H1 (cell line): ENCODE results near the gene MEP1A. TPM values are rescaled to one million over a fixed set of nuclear protein-coding genes. Genes with fewer than 3 reads are reported as not detected.

ENCODE experiments used
- CTCF ChIA-PET: fragments of 300-600 bp; sonication (Branson Sonifier 250); formaldehyde crosslinking; loops from one replicate; lab custom pipeline; 2021; ENCODE audit not compliant: partially characterized antibody; lab: Charles Lee
- POLR2A ChIA-PET: fragments of 300-600 bp; sonication (Branson Sonifier 250); formaldehyde crosslinking; loops from one replicate; lab custom pipeline; 2021; ENCODE audit warnings: inconsistent platforms; ENCODE audit not compliant: partially characterized antibody; lab: Charles Lee
- DNase-seq, 2 experiments: peaks; one replicate each; pipeline versions ENCODE4 v3.0.0 to v3.0.0-alpha.2; 2010 to 2022; ENCODE audit warnings: low spot score in 2 of 2, low read depth in 1 of 2, mixed read lengths in 1 of 2
- FAIRE-seq: peaks from 2 replicates; lab custom pipeline; 2011; peaks lifted over from hg19 to GRCh38; lab: Jason Lieb, UNC
- H2AFZ ChIP-seq: 2 replicates; pipeline ENCODE4 v1.8.1; 2012; ENCODE audit warnings: low read length, inconsistent platforms
- H2AK5ac ChIP-seq: 2 replicates; pipeline ENCODE4 v1.6.1; 2013; ENCODE audit warnings: low read depth, low read length
- H2BK120ac ChIP-seq: replicated peaks from 2 replicates; pipeline ENCODE3; 2013; ENCODE audit warnings: low read depth, low read length, inconsistent platforms
- H2BK12ac ChIP-seq: 2 replicates; pipeline ENCODE4 v1.6.1; 2013; ENCODE audit warnings: low read depth, low read length
- H2BK15ac ChIP-seq: 2 replicates; pipeline ENCODE4 v1.6.1; 2013; ENCODE audit warnings: low read length
- H2BK20ac ChIP-seq: 2 replicates; pipeline ENCODE4 v1.6.1; 2013; ENCODE audit warnings: low read length
- H2BK5ac ChIP-seq: 2 replicates; pipeline ENCODE4 v1.6.1; 2013; ENCODE audit warnings: low read depth, low read length
- H3K14ac ChIP-seq: 2 replicates; pipeline ENCODE4 v1.6.1; 2013; ENCODE audit warnings: inconsistent platforms; ENCODE audit not compliant: insufficient read length
- H3K18ac ChIP-seq: 2 replicates; pipeline ENCODE4 v1.6.1; 2013; ENCODE audit warnings: low read length; ENCODE audit errors: extremely low read depth
- H3K23ac ChIP-seq: 2 replicates; pipeline ENCODE4 v1.6.1; 2013; ENCODE audit warnings: inconsistent platforms; ENCODE audit not compliant: insufficient read length
- H3K23me2 ChIP-seq: 2 replicates; pipeline ENCODE4 v1.6.1; 2013; ENCODE audit warnings: low read depth, low read length
- H3K27ac ChIP-seq: 2 replicates; pipeline ENCODE4 v1.6.1; 2011; ENCODE audit warnings: low read depth, low read length, inconsistent platforms
- H3K27me3 ChIP-seq, 4 experiments: replicated peaks in 1 of 4; 1 replicate in 1 of 4; 2 replicates in 3 of 4; pipeline versions ENCODE4 v1.6.1 to v1.8.1; 2011 to 2013; ENCODE audit warnings: low read length in 3 of 4, mild to moderate bottlenecking in 3 of 4, inconsistent platforms in 2 of 4, mixed read lengths in 2 of 4, moderate library complexity in 1 of 4; ENCODE audit not compliant: control insufficient read depth in 3 of 4, insufficient read depth in 3 of 4; ENCODE audit errors: extremely low read depth in 1 of 4
- H3K36me3 ChIP-seq, 4 experiments: 2 replicates each; pipeline versions ENCODE4 v1.6.1 to v1.8.1; 2011 to 2013; ENCODE audit warnings: mild to moderate bottlenecking in 4 of 4, low read length in 3 of 4, moderate library complexity in 2 of 4, control low read depth in 1 of 4, inconsistent platforms in 1 of 4; ENCODE audit not compliant: insufficient read depth in 4 of 4, control insufficient read depth in 2 of 4
- H3K4ac ChIP-seq: replicated peaks from 2 replicates; pipeline ENCODE3; 2013; ENCODE audit warnings: low read length, low read depth, mixed read lengths, inconsistent platforms; ENCODE audit not compliant: insufficient read length
- H3K4me1 ChIP-seq, 4 experiments: replicated peaks in 1 of 4; 1 replicate in 1 of 4; 2 replicates in 3 of 4; pipeline versions ENCODE4 v1.6.1 to v1.8.1; 2011 to 2013; ENCODE audit warnings: low read length in 3 of 4, inconsistent platforms in 2 of 4, mixed read lengths in 1 of 4; ENCODE audit not compliant: insufficient read depth in 4 of 4, control insufficient read depth in 3 of 4
- H3K4me2 ChIP-seq, 2 experiments: 2 replicates each; pipeline versions ENCODE4 v1.6.1 to v1.8.1; 2011 to 2013; ENCODE audit warnings: low read depth in 2 of 2, low read length in 2 of 2, control low read depth in 1 of 2, inconsistent platforms in 1 of 2, mild to moderate bottlenecking in 1 of 2; ENCODE audit not compliant: insufficient read depth in 1 of 2
- H3K4me3 ChIP-seq, 4 experiments: fragments of 200-600, 300-600 bp in 1 of 4; sonication (generic), shearing (Covaris generic), sonication (Bioruptor Twin) in 1 of 4; 2 replicates each; pipeline versions ENCODE4 v1.5.1 to v1.8.1; 2011 to 2016; ENCODE audit warnings: low read length in 4 of 4, low read depth in 3 of 4, control low read depth in 2 of 4, inconsistent platforms in 2 of 4, mild to moderate bottlenecking in 2 of 4, mixed read lengths in 1 of 4, moderate library complexity in 1 of 4; ENCODE audit not compliant: insufficient read depth in 2 of 4; ENCODE audit errors: extremely low read depth in 1 of 4
- H3K56ac ChIP-seq: replicated peaks from 2 replicates; pipeline ENCODE3; 2013; ENCODE audit warnings: low read depth, mild to moderate bottlenecking, mixed read lengths, low read length, inconsistent platforms; ENCODE audit not compliant: insufficient read length
- H3K79me1 ChIP-seq: 2 replicates; pipeline ENCODE4 v1.6.1; 2013; ENCODE audit warnings: low read depth, low read length, control low read depth
- H3K79me2 ChIP-seq, 2 experiments: 2 replicates each; pipeline versions ENCODE4 v1.6.1 to v1.8.1; 2012 to 2013; ENCODE audit warnings: low read length in 2 of 2, mild to moderate bottlenecking in 2 of 2, inconsistent platforms in 1 of 2; ENCODE audit not compliant: insufficient read depth in 2 of 2, control insufficient read depth in 1 of 2
- H3K9ac ChIP-seq, 4 experiments: replicated peaks in 1 of 4; 1 replicate in 1 of 4; 2 replicates in 3 of 4; pipeline versions ENCODE4 v1.6.1 to v1.8.1; 2011 to 2013; ENCODE audit warnings: low read depth in 3 of 4, low read length in 3 of 4, control low read depth in 2 of 4, mild to moderate bottlenecking in 2 of 4, moderate library complexity in 2 of 4, inconsistent platforms in 1 of 4; ENCODE audit errors: extremely low read depth in 1 of 4
- H3K9me3 ChIP-seq, 2 experiments: 2 replicates each; pipeline versions ENCODE4 v1.6.1 to v1.8.1; 2012 to 2013; ENCODE audit warnings: mild to moderate bottlenecking in 2 of 2, moderate library complexity in 2 of 2, control low read depth in 1 of 2, inconsistent platforms in 1 of 2, low read depth in 1 of 2, low read length in 1 of 2, mixed read lengths in 1 of 2; ENCODE audit not compliant: insufficient read depth in 2 of 2
- H4K20me1 ChIP-seq, 2 experiments: replicated peaks in 1 of 2; 2 replicates each; pipeline versions ENCODE3 to v1.8.1; 2011 to 2013; ENCODE audit warnings: inconsistent platforms in 2 of 2, low read length in 2 of 2, mild to moderate bottlenecking in 1 of 2; ENCODE audit not compliant: insufficient read depth in 2 of 2, control insufficient read depth in 1 of 2
- H4K5ac ChIP-seq: 2 replicates; pipeline ENCODE4 v1.6.1; 2013; ENCODE audit warnings: low read length, low read depth, mixed read lengths, inconsistent platforms; ENCODE audit not compliant: insufficient read length
- H4K8ac ChIP-seq: 2 replicates; pipeline ENCODE4 v1.8.0; 2013; ENCODE audit warnings: mild to moderate bottlenecking, moderate library complexity, low read length, inconsistent platforms; ENCODE audit not compliant: insufficient read depth; ENCODE audit errors: extremely low read depth
- H4K91ac ChIP-seq: replicated peaks from 2 replicates; pipeline ENCODE3; 2013; ENCODE audit warnings: low read length, mixed read lengths, inconsistent platforms; ENCODE audit not compliant: insufficient read length
- CHD2 ChIP-seq: IDR thresholded peaks from 2 replicates; pipeline ENCODE4 v1.6.1; 2012; ENCODE audit warnings: low read length, improper control_type of control experiment
- EP300 ChIP-seq, 2 experiments: IDR thresholded peaks; 1 replicate in 1 of 2; 2 replicates in 1 of 2; pipeline ENCODE4 v1.6.1; 2011 to 2012; ENCODE audit warnings: low read depth in 2 of 2, low read length in 2 of 2, mild to moderate bottlenecking in 2 of 2, borderline replicate concordance in 1 of 2, inconsistent platforms in 1 of 2, moderate library complexity in 1 of 2
- EZH2 ChIP-seq: fragments of 200-600 bp; sonication (generic); IDR thresholded peaks from 2 replicates; pipeline ENCODE4 v1.7.1; 2012; ENCODE audit warnings: low read depth, mild to moderate bottlenecking, moderate library complexity, low read length, inconsistent platforms; ENCODE audit not compliant: severe bottlenecking
- HDAC2 ChIP-seq, 2 experiments: fragments of 300-600 bp in 1 of 2; sonication (generic) in 1 of 2; IDR thresholded peaks; 2 replicates each; pipeline ENCODE4 v1.6.1; 2011 to 2012; ENCODE audit warnings: low read depth in 2 of 2, low read length in 2 of 2, mild to moderate bottlenecking in 2 of 2, moderate library complexity in 2 of 2, borderline replicate concordance in 1 of 2, inconsistent platforms in 1 of 2
- POLR2AphosphoS5 ChIP-seq: IDR thresholded peaks from 2 replicates; pipeline ENCODE4 v1.6.1; 2011; ENCODE audit warnings: low read depth, low read length
- RFX5 ChIP-seq: IDR thresholded peaks from 2 replicates; pipeline ENCODE4 v1.6.1; 2011; ENCODE audit warnings: low read depth, low read length, improper control_type of control experiment, borderline replicate concordance
- RXRA ChIP-seq: IDR thresholded peaks from 2 replicates; pipeline ENCODE4 v1.6.1; 2011; ENCODE audit warnings: low read depth, mild to moderate bottlenecking, low read length, moderate library complexity; ENCODE audit not compliant: insufficient read depth
- SAP30 ChIP-seq: fragments of 300-600 bp; sonication (generic); IDR thresholded peaks from 2 replicates; pipeline ENCODE4 v1.7.1; 2012; ENCODE audit warnings: low read length, moderate library complexity, mild to moderate bottlenecking, inconsistent platforms; ENCODE audit not compliant: insufficient read depth, insufficient replicate concordance
- SIRT6 ChIP-seq: IDR thresholded peaks from one replicate; pipeline ENCODE4 v1.7.1; 2012; ENCODE audit warnings: low read length, inconsistent platforms
- SP2 ChIP-seq: IDR thresholded peaks from 2 replicates; pipeline ENCODE4 v1.6.1; 2012; ENCODE audit warnings: mild to moderate bottlenecking, low read length, inconsistent platforms
- TAF1 ChIP-seq: IDR thresholded peaks from 2 replicates; pipeline ENCODE4 v1.6.1; 2011; ENCODE audit warnings: mild to moderate bottlenecking, low read depth, low read length
- TEAD4 ChIP-seq: IDR thresholded peaks from 2 replicates; pipeline ENCODE4 v1.6.1; 2012; ENCODE audit warnings: low read depth, low read length, inconsistent platforms, mixed read lengths
- YY1 ChIP-seq: IDR thresholded peaks from 2 replicates; pipeline ENCODE4 v1.6.1; 2011; ENCODE audit warnings: low read depth, mild to moderate bottlenecking, low read length
- ZNF274 ChIP-seq: IDR thresholded peaks from 2 replicates; pipeline ENCODE4 v1.7.0; 2012; ENCODE audit warnings: low read length, borderline replicate concordance; ENCODE audit errors: extremely low read depth
- WGBS, 2 experiments: shearing (Covaris generic) in 1 of 2; methylation state at CpG; one replicate each; pipeline versions ENCODE4 v1.1.6 to v1.1.7; 2013 to 2015; ENCODE audit warnings: low lambda C conversion rate in 2 of 2, mixed read lengths in 2 of 2, inconsistent platforms in 1 of 2, low coverage in 1 of 2, missing lambda C conversion rate in 1 of 2; ENCODE audit not compliant: insufficient replicate concordance in 2 of 2, insufficient coverage in 1 of 2, insufficient read length in 1 of 2; ENCODE audit errors: extremely low coverage in 1 of 2, missing lambda C conversion rate in 1 of 2; 5-methylcytosine and 5-hydroxymethylcytosine counted together
- polyA plus RNA-seq, 7 experiments: library from polyadenylated mRNA; depleted of rRNA in 3 of 7; stranded (reverse) in 5 of 7; unstranded in 2 of 7; fragments of >200 nt in 5 of 7; fragments of 200-250 nt in 2 of 7; gene quantifications; 1 replicate in 5 of 7; 2 replicates in 1 of 7; 4 replicates in 1 of 7; pipeline versions ENCODE4 v1.2.1 to v1.2.3, GENCODE V29; 2011 to 2013; ENCODE audit warnings: missing spikeins in 2 of 7, mixed read lengths in 2 of 7
- total RNA-seq: library from RNA; stranded (reverse); fragmentation: NEBNext Ultra II Directional; extraction: Animal tissue kit (Norgen Biotek cat#: 25700); gene quantifications from 2 replicates; pipeline ENCODE4 v1.2.1, GENCODE V29; 2021

MEP1A gene
- total and polyA plus RNA-seq, 2 of the 8 experiments (the other 6 are each of a cell fraction or from before 2014, with no cell fraction given): 0.03 TPM; not detected in 1

DNA sequence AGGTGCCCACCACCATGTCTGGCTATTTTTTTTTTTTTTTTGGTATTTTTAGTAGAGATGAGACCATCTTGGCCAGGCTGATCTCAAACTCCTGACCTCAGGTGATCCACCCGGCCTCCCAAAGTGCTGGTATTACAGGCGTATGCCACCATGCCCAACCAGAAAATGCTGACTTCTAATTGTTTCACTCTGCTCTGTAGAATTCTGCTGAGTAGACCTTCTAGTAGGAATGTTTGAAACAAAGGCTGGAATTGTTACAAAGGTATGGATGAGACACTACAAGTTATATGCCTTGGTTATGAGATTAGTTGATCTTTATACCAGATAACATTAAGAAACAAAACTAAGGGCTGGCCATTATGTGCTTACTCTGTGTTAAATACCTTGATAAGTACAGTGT is 44.8 kb downstream of the MEP1A start:
- Histone ChIP-seq H3K23me2 (no peaks in the 10 kb centered on the region), H3K27me3 (no peaks in the 10 kb centered on the region), H4K20me1 (no peaks in the 10 kb centered on the region), H3K79me1 (no peaks in the 10 kb centered on the region), H2BK120ac (no peak overlapping the region), H3K23ac (no peak overlapping the region), H3K4me3 (no peak overlapping the region), H2BK15ac (no peak overlapping the region), H3K9me3 (peaks cover 7 to 13% of the 10 kb centered on the region in 2 experiments), H3K18ac (no peak overlapping the region), H3K79me2 (no peaks in the 10 kb centered on the region), H3K4ac (no peak overlapping the region), H3K4me1 (no peaks in the 10 kb centered on the region; a peak in 1 of 7 replicates), H2BK12ac (no peak overlapping the region), H2BK20ac (no peak overlapping the region), H2BK5ac (no peak overlapping the region), H3K9ac (no peak overlapping the region), H4K5ac (no peak overlapping the region), H2AFZ (no peak overlapping the region), H4K8ac (no peak overlapping the region), H3K27ac (no peak overlapping the region), H4K91ac (no peak overlapping the region), H3K36me3 (no peaks in the 10 kb centered on the region; a peak in 1 of 8 replicates), H3K14ac (no peak overlapping the region), H3K4me2 (no peak overlapping the region), H2AK5ac (no peak overlapping the region), H3K56ac (no peak overlapping the region)
- CTCF ChIA-PET: interaction anchor here (0.6 to 1.1 kb wide), 3 partner anchors 11 to 623 kb away, joined by 3 to 5 read pairs (median 4); partner anchors contain the start of gene ADGRF1
- DNase-seq (no peak), FAIRE-seq (no peak)
- POLR2A ChIA-PET: no interaction called here
- WGBS, 2 experiments: 74% methylated on average over 2 of the region's 2 CpGs; no CpG with 5 or more reads in 1 of the 2 experiments
- TF ChIP-seq EZH2 (no peak), YY1 (no peak), SP2 (no peak), SIRT6 (no peak), TAF1 (no peak), CHD2 (no peak), HDAC2 (IDR thresholded peaks at IDR 0.05; ENCODE audit: borderline replicate concordance in 1 of 2, low read depth in 2 of 2, low read length in 2 of 2) (no peak), TEAD4 (no peak), EP300 (IDR thresholded peaks at IDR 0.05; ENCODE audit: borderline replicate concordance in 1 of 2, low read depth in 2 of 2, low read length in 2 of 2) (no peak), RFX5 (no peak), SAP30 (no peak), POLR2AphosphoS5 (no peak), ZNF274 (no peak), RXRA (no peak)
